AG09309 (cell line): Measurements from ENCODE around the gene ANTXR1.

Experiments
- DNase-seq: peaks from one replicate; pipeline ENCODE4 v3.0.0-alpha.2; 2010; ENCODE audit warnings: low read depth
- H3K4me3 ChIP-seq: 2 replicates; pipeline ENCODE4 v1.5.1; 2011; ENCODE audit warnings: mild to moderate bottlenecking, low read depth, low read length, moderate library complexity; ENCODE audit not compliant: control insufficient read depth
- TF ChIP-seq, protein P1 (sequence below): IDR thresholded peaks from 2 replicates; pipeline ENCODE4 v1.5.1; 2011; ENCODE audit warnings: mild to moderate bottlenecking, low read depth, low read length, inconsistent platforms; ENCODE audit not compliant: insufficient read depth, control insufficient read depth; ENCODE audit errors: missing control alignments

Gene ANTXR1

GRCh38 chr2:69177785-69178636 lies 165.0 kb downstream of the ANTXR1 start:
- peak; percentile 91 for DNase-seq
- H3K4me3 ChIP-seq, result peak overlapping the region; percentile 5; the same call in 1 of the 2 replicates
- TF ChIP-seq, protein P1, sequence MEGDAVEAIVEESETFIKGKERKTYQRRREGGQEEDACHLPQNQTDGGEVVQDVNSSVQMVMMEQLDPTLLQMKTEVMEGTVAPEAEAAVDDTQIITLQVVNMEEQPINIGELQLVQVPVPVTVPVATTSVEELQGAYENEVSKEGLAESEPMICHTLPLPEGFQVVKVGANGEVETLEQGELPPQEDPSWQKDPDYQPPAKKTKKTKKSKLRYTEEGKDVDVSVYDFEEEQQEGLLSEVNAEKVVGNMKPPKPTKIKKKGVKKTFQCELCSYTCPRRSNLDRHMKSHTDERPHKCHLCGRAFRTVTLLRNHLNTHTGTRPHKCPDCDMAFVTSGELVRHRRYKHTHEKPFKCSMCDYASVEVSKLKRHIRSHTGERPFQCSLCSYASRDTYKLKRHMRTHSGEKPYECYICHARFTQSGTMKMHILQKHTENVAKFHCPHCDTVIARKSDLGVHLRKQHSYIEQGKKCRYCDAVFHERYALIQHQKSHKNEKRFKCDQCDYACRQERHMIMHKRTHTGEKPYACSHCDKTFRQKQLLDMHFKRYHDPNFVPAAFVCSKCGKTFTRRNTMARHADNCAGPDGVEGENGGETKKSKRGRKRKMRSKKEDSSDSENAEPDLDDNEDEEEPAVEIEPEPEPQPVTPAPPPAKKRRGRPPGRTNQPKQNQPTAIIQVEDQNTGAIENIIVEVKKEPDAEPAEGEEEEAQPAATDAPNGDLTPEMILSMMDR, result no peak

DNA sequence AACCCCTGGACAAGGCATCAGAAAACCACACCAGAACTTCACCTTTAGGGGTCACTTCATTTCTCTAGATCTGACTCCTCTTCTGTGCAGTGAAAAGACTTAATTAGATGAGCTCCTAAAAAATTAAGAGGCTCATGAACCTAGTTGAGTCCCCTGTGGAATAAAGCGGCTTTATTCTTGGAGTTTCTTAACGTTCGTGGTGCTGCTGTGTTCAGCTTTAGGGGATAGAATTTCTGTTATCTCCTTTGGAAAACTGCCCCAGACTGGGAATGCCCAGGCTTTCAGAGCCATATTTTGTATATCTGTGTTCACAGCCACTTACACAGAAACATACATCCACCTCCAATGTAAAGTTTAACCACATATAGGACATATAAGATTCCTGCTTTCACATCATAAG lies 165.8 kb downstream of the ANTXR1 start:
- TF ChIP-seq, protein P1, result no peak
- no peak overlapping the region for H3K4me3 ChIP-seq
- DNase-seq, result no peak

DNA sequence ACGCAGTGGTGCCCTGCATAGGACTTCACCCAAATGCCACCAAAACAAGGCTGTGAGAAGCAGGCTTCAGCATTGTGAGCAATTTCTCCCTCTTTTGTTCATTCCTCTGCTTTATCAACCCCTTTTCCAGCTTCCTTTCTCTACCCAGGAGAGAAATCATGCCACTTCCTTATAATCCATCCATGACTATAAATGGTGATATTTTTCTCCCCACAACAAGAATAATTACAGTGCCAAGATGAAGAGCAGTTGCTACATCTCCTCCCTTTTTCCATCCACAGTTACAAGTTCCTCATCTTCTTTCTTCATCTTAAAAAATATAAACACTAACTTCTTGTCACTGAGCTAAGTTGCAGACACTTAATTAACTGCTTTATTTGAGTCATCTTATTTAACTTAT lies 167.2 kb downstream of the ANTXR1 start:
- TF ChIP-seq, protein P1, result no peak
- no peak for DNase-seq
- no peak overlapping the region for H3K4me3 ChIP-seq

DNA sequence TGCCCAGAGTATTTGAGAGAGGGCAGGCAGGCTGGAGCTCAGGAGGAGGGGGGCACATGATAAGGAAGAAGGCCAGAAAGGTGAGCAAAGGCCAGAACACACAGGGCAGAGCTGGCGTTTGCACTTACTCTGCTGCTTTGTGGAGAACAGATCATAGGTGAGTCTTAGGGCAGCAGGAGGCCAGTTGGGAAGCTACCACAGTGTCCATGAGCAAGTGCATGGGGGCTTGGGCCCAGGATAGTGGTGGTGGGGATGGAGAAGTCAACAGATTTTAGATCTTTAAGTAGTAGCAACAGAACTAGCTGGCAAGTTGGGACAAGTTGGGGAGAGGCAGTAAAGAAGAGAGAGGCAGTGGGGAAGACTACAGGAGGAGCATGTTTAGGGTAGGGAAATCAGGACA lies 168.0 kb downstream of the ANTXR1 start:
- DNase-seq, result no peak
- H3K4me3 ChIP-seq, result no peak overlapping the region
- TF ChIP-seq, protein P1, result no peak

GRCh38 chr2:69181806-69182427 lies 168.9 kb downstream of the ANTXR1 start:
- no peak overlapping the region for H3K4me3 ChIP-seq
- no peak for DNase-seq
- TF ChIP-seq, protein P1, result no peak

GRCh38 chr2:69183659-69184058 lies 170.7 kb downstream of the ANTXR1 start:
- no peak for DNase-seq
- TF ChIP-seq, protein P1, result no peak
- no peak overlapping the region for H3K4me3 ChIP-seq
